Left lung (tissue), 10 donors: ENCODE data around the gene WWC1. TPM values are rescaled to one million over a fixed set of nuclear protein-coding genes. Genes with fewer than 3 reads are reported as not detected.
A peak's percentile ranks its signal among the peaks of the same experiment; 100 is the strongest.

Experiments
- ATAC-seq: fragments of 200-7000 bp; cut with Tn5 transposase; one replicate; pipeline ENCODE4 v1.9.1; 2020; ENCODE audit warnings: moderate library complexity
- DNase-seq, 4 donors: peaks; one replicate each; pipeline ENCODE4 v3.0.0-alpha.2; 2013 to 2020
- H3K27ac ChIP-seq, 2 donors: fragments of 200-600 bp; sonication (generic) in 1 of 2; one replicate each; pipeline versions ENCODE4 v1.5.0 to v1.8.0; 2020 to 2021
- H3K27me3 ChIP-seq, 2 donors: fragments of 200-600 bp; sonication (generic) in 1 of 2; one replicate each; pipeline versions ENCODE4 v1.5.0 to v1.8.0; 2020 to 2021
- H3K36me3 ChIP-seq, 2 donors: fragments of 200-600 bp; sonication (generic) in 1 of 2; one replicate each; pipeline versions ENCODE4 v1.5.0 to v1.8.0; 2020 to 2021
- H3K4me1 ChIP-seq, 2 donors: fragments of 200-600 bp; one replicate each; pipeline ENCODE4 v1.8.0; 2021
- H3K4me3 ChIP-seq, 2 donors: fragments of 200-600 bp; sonication (generic) in 1 of 2; one replicate each; pipeline versions ENCODE4 v1.5.0 to v1.8.0; 2020 to 2021; ENCODE audit warnings: mild to moderate bottlenecking in 1 of 2
- H3K9me3 ChIP-seq, 2 donors: fragments of 200-600 bp; sonication (generic) in 1 of 2; one replicate each; pipeline versions ENCODE4 v1.5.0 to v1.8.0; 2020 to 2021
- intact Hi-C, 2 donors: fragments of 100-400 bp; cut with DNase I; formaldehyde crosslinking; loops; one replicate each; pipeline versions ENCODE4 v1.11.2 to v1.14.2; 2022
- polyA plus RNA-seq, 6 donors: library from polyadenylated mRNA; unstranded; fragments of 120-200 nt; gene quantifications; one replicate each; pipeline ENCODE4 v1.2.1, GENCODE V29; 2013; ENCODE audit not compliant: insufficient read length in 6 of 6
- total RNA-seq, 2 donors: library from RNA; stranded (reverse); fragmentation: NEBNext Ultra II Directional; extraction: Animal tissue kit (Norgen Biotek cat#: 25700); gene quantifications; one replicate each; pipeline ENCODE4 v1.2.1, GENCODE V29; 2021
- TF ChIP-seq, protein P1 (sequence below), 2 donors: fragments of 200-600 bp; sonication (generic) in 1 of 2; IDR thresholded peaks; one replicate each; pipeline versions ENCODE4 v1.5.0 to v1.8.0; 2021; ENCODE audit warnings: antibody characterized with exemption in 2 of 2
- donor health status: DM: no; HTN: yes; CAD: no.
- donor health status: DM: no; HTN: no; CAD: no.

The WWC1 gene
- total and polyA plus RNA-seq, 8 donors: 59.6 to 128 (median 86.1) TPM

DNA sequence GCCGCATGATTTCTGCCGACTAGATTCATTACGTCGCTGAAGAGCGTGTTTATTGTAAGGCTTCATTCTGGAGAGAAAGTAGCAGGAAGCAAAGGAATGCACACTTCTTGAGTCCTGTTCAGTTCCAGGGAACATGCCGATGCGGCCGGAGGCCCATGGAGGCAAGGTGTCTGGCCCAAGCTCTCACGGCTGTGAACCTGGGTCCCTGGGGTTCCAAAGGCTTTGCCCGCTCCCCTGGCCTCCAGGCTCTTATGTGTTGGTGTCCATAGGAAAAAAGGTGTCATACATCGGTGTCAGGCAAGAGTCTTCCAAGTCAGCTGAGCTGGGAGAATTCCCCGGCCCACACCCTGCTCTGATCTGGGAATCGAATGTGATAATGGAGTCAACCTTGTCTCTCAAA lies 64.7 kb downstream of the WWC1 start:
- DNase-seq (no peak), ATAC-seq (no peak)
- H3K9me3 ChIP-seq: no peaks in the 10 kb centered on the region
- H3K27me3 ChIP-seq: no peaks in the 10 kb centered on the region
- TF ChIP-seq, protein P1, sequence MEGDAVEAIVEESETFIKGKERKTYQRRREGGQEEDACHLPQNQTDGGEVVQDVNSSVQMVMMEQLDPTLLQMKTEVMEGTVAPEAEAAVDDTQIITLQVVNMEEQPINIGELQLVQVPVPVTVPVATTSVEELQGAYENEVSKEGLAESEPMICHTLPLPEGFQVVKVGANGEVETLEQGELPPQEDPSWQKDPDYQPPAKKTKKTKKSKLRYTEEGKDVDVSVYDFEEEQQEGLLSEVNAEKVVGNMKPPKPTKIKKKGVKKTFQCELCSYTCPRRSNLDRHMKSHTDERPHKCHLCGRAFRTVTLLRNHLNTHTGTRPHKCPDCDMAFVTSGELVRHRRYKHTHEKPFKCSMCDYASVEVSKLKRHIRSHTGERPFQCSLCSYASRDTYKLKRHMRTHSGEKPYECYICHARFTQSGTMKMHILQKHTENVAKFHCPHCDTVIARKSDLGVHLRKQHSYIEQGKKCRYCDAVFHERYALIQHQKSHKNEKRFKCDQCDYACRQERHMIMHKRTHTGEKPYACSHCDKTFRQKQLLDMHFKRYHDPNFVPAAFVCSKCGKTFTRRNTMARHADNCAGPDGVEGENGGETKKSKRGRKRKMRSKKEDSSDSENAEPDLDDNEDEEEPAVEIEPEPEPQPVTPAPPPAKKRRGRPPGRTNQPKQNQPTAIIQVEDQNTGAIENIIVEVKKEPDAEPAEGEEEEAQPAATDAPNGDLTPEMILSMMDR (IDR thresholded peaks at IDR 0.05): no peak
- H3K36me3 ChIP-seq: no peaks in the 10 kb centered on the region
- H3K27ac ChIP-seq: no peak overlapping the region
- peaks cover 0 to 3% of the 10 kb centered on the region in 2 donors for H3K4me1 ChIP-seq
- intact Hi-C loops: no loop called here
- no peak overlapping the region for H3K4me3 ChIP-seq

DNA sequence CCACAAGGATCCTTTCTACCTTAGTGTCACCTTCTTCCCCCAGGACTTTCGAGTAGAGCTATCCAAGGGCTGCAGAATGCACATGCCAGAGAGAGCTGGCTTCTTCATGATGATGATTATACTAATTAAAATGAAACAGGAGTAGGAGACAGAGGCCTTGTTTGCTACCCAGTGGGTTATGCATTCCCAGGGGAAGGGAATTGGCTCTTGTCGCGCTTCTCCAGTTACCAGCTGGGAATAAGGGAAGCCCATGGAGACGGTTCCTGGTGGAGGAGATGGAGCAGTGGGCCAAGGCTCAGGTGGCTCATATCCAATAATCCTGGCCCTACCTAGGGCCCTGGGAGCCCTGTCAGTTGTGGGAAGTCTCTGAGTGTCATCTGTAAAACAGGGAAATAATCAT lies 65.1 kb downstream of the WWC1 start:
- no peaks in the 10 kb centered on the region for H3K27me3 ChIP-seq
- H3K4me3 ChIP-seq: no peak overlapping the region
- TF ChIP-seq, protein P1 (IDR thresholded peaks at IDR 0.05): no peak
- H3K9me3 ChIP-seq: no peaks in the 10 kb centered on the region
- no peaks in the 10 kb centered on the region for H3K36me3 ChIP-seq
- peaks cover 0 to 3% of the 10 kb centered on the region in 2 donors for H3K4me1 ChIP-seq
- ATAC-seq (no peak), DNase-seq (no peak)
- no peak overlapping the region for H3K27ac ChIP-seq
- intact Hi-C loops: no loop called here

DNA sequence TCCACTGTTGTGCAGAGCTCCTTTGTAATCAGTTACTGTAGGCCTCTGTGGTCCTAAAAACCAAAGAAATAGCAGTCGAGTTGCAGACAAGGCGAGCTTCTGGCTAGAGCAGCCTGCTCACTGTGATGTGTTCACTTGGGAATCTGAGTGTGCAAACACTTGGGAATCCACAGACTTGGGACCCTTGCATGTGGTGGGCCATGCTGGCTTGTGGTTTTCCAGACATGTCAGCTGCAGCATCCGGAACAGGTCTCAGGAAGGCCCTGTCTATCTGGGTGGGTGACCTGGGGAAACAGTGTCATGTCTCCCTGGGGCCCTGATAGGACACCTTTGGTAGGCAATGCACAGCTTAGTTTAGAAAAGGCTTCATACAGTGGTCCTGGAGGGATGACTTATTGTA lies 66.4 kb downstream of the WWC1 start:
- TF ChIP-seq, protein P1 (IDR thresholded peaks at IDR 0.05): no peak

DNA sequence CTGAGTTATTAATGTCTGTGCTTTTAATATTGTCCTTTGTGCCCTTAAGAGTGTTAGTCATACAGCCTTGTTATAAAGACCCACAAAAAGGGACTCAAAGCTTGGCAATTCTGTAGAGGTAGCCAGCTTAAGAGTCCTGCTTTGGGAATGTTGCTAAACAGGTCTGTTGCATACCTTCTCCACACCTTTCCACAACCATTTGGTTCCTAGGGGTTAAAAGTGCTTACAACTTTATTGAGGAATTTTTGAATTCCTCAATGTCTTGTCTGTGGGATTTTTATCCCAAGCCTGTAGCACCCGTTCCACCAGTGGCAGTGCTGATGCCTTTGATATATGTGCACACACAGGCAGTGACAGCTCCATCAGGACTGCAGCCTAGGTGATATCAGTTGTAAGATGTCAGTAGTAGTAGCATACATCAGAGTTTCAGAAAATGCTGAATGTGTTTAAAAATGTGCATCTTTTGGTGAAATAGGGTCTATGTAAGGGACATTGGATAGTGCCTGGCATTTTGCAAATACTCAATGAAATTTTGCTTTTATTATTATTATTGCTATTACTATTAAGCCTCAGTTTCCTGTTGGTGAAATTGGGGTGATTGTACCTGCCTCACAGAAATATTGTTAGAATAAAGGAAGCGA lies 68.5 kb downstream of the WWC1 start:
- intact Hi-C loops: no loop called here
- H3K4me1 ChIP-seq: peaks cover 6 to 8% of the 10 kb centered on the region in 2 donors
- no peaks in the 10 kb centered on the region for H3K27me3 ChIP-seq
- ATAC-seq (peak; percentile 82), DNase-seq (peak in 1 of 4 donors; percentile 53)
- no peaks in the 10 kb centered on the region for H3K9me3 ChIP-seq
- no peak overlapping the region for H3K27ac ChIP-seq
- no peaks in the 10 kb centered on the region for H3K36me3 ChIP-seq
- no peak overlapping the region for H3K4me3 ChIP-seq
- TF ChIP-seq, protein P1 (IDR thresholded peaks at IDR 0.05): no peak

More for the DNA sequence above, 66.4 kb downstream of the WWC1 start:
- intact Hi-C loops: no loop called here
- ATAC-seq: no peak
- Histone ChIP-seq H3K36me3 (no peaks in the 10 kb centered on the region), H3K9me3 (no peaks in the 10 kb centered on the region), H3K27ac (no peak overlapping the region), H3K4me3 (no peak overlapping the region), H3K4me1 (peaks cover 0 to 3% of the 10 kb centered on the region in 2 donors), H3K27me3 (no peaks in the 10 kb centered on the region)
- DNase-seq: no peak

DNA sequence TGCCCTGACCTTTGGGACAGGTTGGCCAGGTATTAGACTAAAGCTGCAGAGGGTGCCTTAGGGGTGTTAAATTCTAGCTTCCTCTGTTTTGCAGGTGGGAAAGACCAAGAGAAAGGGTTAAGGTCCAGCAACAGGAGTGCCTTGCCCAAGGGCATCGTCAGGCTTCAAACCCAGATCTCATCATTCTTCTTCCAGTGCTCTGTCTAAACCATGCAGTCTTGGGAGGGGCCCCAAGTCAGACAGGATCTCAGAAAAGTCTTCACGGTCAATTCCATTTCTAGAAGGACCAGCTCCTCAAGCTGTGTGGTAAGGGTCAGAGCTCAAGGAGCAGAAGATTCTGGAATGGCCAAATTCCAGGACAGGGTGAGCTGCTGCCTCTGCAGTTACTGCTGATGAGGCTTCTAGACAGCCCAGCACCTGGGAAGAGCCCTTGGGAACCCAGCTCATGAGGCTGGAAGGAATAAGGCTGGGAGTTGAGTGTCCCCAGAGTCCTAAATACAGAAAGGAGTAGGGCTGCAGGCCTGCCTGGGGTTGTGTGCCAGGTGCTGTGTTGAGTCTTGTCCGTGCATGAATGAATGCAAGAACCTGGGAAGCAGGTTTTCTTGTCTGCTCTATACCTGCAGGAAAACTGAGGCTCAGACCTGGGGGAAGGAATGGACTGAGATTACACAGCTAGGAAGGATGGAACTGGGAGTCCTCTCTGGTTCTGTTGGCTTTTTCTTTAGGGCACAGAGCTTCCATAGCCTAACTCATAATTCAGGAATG lies 69.3 kb downstream of the WWC1 start:
- TF ChIP-seq, protein P1 (IDR thresholded peaks at IDR 0.05): no peak
- intact Hi-C loops: no loop called here
- no peak for ATAC-seq
- Histone ChIP-seq H3K36me3 (no peaks in the 10 kb centered on the region), H3K4me3 (no peak overlapping the region), H3K4me1 (peaks cover 11 to 14% of the 10 kb centered on the region in 2 donors), H3K9me3 (no peaks in the 10 kb centered on the region), H3K27me3 (no peaks in the 10 kb centered on the region), H3K27ac (no peak overlapping the region)
- no peak for DNase-seq
